NT2/D1 (cell line): ENCODE data around the gene LRR1.

Experiments used
- DNase-seq: peaks from one replicate; pipeline ENCODE4 v3.0.0-alpha.2; 2011; ENCODE audit warnings: low read depth, low spot score
- H3K27me3 ChIP-seq: 2 replicates; pipeline ENCODE4 v1.6.0; 2011; ENCODE audit warnings: mild to moderate bottlenecking; ENCODE audit not compliant: insufficient read length, insufficient read depth
- H3K36me3 ChIP-seq: 2 replicates; pipeline ENCODE4 v1.6.1; 2011; ENCODE audit warnings: mild to moderate bottlenecking, low read length, mixed read lengths; ENCODE audit not compliant: insufficient read depth, insufficient read length
- H3K4me1 ChIP-seq: 2 replicates; pipeline ENCODE4 v1.5.1; 2011; ENCODE audit not compliant: insufficient read depth, insufficient read length
- H3K4me3 ChIP-seq: 2 replicates; pipeline ENCODE4 v1.5.1; 2011; ENCODE audit warnings: low read depth; ENCODE audit not compliant: insufficient read length
- H3K9ac ChIP-seq: 2 replicates; pipeline ENCODE4 v1.6.0; 2011; ENCODE audit warnings: low read depth; ENCODE audit not compliant: insufficient read length
- H3K9me3 ChIP-seq: 2 replicates; pipeline ENCODE4 v1.5.1; 2011; ENCODE audit warnings: mild to moderate bottlenecking, low read length; ENCODE audit not compliant: insufficient read depth
- SUZ12 ChIP-seq: IDR thresholded peaks from 2 replicates; pipeline ENCODE4 v1.6.1; 2011; ENCODE audit not compliant: insufficient read length, insufficient read depth; ENCODE audit errors: extremely low read depth
- YY1 ChIP-seq: IDR thresholded peaks from 2 replicates; pipeline ENCODE4 v1.6.1; 2011; ENCODE audit not compliant: insufficient read length, insufficient read depth
- ZNF274 ChIP-seq: IDR thresholded peaks from 2 replicates; pipeline ENCODE4 v1.6.1; 2011; ENCODE audit warnings: mild to moderate bottlenecking, low read depth, low read length

LRR1 gene

DNA sequence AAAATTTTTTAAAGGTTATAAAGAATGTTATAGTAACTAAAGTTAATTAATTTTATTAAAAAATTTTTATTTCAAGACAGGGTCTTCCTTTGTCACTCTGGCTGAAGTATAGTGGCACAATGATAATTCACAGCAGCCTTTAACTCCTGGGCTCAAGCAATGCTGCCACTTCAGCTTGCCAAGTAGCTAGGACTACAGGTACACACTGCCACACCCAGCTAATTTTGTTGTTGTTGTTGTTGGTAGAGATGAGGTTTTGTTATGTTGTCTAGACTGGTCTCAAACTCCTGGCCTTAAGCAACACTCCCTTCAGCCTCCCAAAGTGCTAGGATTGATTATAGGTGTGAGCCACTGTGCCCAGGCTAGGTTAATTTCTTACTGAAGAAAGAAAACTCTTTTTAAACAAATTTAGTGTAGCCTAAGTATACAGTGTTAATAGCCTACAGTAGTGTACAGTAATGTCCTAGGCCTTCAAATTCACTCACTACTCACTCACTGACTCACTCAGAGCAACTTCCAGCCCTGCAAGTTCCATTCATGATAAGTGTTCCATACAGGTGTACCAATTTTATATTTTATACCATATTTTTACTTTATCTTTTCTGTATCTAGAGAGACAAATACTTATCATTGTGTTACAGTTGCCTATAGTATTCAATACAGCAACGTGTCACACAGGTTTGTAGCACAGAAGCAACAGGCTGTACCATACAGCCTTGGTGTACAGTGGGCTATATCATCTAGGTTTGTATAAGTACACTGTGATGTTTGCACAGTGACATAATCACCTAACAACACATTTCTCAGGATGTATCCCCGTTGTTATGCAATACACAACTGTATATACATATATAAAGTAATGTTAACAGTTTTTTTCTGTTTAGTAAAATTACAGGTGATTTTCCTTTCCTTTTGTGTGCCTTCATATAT lies 61.1 kb downstream of the LRR1 start:
- no peaks in the 10 kb centered on the region for H3K27me3 ChIP-seq
- H3K9ac ChIP-seq = no peak overlapping the region
- peaks cover 14% of the 10 kb centered on the region for H3K36me3 ChIP-seq
- no peak for TF ChIP-seq YY1
- no peak for TF ChIP-seq SUZ12
- TF ChIP-seq ZNF274 = no peak
- H3K9me3 ChIP-seq = no peaks in the 10 kb centered on the region
- H3K4me1 ChIP-seq = no peaks in the 10 kb centered on the region
- no peak for DNase-seq
- no peak overlapping the region for H3K4me3 ChIP-seq
